Left ventricle myocardium inferior (tissue), 1 donor: ENCODE results near the gene DCTPP1. TPM values are rescaled to one million over a fixed set of nuclear protein-coding genes. Genes with fewer than 3 reads are reported as not detected.

Experiments
- DNase-seq: peaks from one replicate; pipeline ENCODE4 v3.0.0-alpha.2; 2020
- H3K27ac ChIP-seq: fragments of 200-600 bp; replicated peaks from 2 replicates; pipeline ENCODE4 v1.8.0; 2021
- H3K27me3 ChIP-seq: fragments of 200-600 bp; 2 replicates; pipeline ENCODE4 v1.8.0; 2021; ENCODE audit warnings: low read depth
- H3K36me3 ChIP-seq: fragments of 200-600 bp; 2 replicates; pipeline ENCODE4 v1.8.0; 2021
- H3K4me1 ChIP-seq: fragments of 200-600 bp; 2 replicates; pipeline ENCODE4 v1.8.0; 2021
- H3K4me3 ChIP-seq: fragments of 200-600 bp; 2 replicates; pipeline ENCODE4 v1.8.0; 2021; ENCODE audit warnings: mild to moderate bottlenecking, moderate library complexity
- H3K9me3 ChIP-seq: fragments of 200-600 bp; replicated peaks from 2 replicates; pipeline ENCODE4 v1.8.0; 2021
- intact Hi-C: fragments of 100-400 bp; cut with micrococcal nuclease; formaldehyde crosslinking; loops from one replicate; pipeline ENCODE4 v1.11.0; 2022
- total RNA-seq: library from RNA; stranded (reverse); fragmentation: NEBNext Ultra II Directional; extraction: Animal tissue kit (Norgen Biotek cat#: 25700); gene quantifications from one replicate; pipeline ENCODE4 v1.2.1, GENCODE V29; 2021
- TF ChIP-seq, protein P1 (sequence below): fragments of 200-600 bp; IDR thresholded peaks from 2 replicates; pipeline ENCODE4 v1.8.0; 2021; ENCODE audit warnings: antibody characterized with exemption, mild to moderate bottlenecking, borderline replicate concordance
- donor health status: DM: no; HTN: yes; CAD: no; lungs with severe emphysema.

The DCTPP1 gene
- total RNA-seq, 1 donor from 2014 or later: 31.9 TPM

DNA sequence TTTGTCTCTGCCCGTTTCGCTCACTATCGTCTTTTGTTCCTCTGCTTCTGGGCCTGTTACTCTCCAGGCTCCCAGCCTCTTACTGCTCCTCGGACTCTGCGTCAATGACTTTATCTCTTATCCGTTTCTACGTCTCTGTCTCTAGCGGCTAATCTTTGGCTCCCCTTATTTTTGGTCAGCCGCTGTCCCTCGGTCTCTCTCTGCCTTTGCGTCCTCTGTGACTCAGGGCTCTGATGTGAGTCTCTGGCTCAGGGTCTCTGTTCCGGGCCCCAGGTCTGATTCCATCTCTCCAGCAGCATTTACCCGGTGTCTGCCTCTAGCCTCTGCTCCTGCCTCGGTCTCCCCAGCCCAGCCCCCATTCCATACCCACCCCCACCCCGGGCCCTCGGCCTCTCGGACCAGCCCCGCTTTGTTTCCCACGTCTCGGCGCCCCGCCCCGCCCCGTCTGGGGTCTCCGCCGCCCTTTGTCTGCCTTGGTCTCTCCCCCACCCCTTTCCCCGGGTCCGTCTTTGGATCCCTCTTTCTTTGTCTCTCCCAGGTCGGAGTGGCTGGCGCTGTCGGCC is 35.2 kb downstream of the DCTPP1 start:
- intact Hi-C loops: no loop called here
- no peak for DNase-seq
- TF ChIP-seq, protein P1, sequence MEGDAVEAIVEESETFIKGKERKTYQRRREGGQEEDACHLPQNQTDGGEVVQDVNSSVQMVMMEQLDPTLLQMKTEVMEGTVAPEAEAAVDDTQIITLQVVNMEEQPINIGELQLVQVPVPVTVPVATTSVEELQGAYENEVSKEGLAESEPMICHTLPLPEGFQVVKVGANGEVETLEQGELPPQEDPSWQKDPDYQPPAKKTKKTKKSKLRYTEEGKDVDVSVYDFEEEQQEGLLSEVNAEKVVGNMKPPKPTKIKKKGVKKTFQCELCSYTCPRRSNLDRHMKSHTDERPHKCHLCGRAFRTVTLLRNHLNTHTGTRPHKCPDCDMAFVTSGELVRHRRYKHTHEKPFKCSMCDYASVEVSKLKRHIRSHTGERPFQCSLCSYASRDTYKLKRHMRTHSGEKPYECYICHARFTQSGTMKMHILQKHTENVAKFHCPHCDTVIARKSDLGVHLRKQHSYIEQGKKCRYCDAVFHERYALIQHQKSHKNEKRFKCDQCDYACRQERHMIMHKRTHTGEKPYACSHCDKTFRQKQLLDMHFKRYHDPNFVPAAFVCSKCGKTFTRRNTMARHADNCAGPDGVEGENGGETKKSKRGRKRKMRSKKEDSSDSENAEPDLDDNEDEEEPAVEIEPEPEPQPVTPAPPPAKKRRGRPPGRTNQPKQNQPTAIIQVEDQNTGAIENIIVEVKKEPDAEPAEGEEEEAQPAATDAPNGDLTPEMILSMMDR: no peak
- Histone ChIP-seq H3K4me1 (peaks cover 30% of the 10 kb centered on the region), H3K27ac (peak overlapping the region; percentile 92), H3K27me3 (no peaks in the 10 kb centered on the region), H3K4me3 (peak overlapping the region; percentile 94), H3K36me3 (peaks cover 15% of the 10 kb centered on the region), H3K9me3 (no peaks in the 10 kb centered on the region)

DNA sequence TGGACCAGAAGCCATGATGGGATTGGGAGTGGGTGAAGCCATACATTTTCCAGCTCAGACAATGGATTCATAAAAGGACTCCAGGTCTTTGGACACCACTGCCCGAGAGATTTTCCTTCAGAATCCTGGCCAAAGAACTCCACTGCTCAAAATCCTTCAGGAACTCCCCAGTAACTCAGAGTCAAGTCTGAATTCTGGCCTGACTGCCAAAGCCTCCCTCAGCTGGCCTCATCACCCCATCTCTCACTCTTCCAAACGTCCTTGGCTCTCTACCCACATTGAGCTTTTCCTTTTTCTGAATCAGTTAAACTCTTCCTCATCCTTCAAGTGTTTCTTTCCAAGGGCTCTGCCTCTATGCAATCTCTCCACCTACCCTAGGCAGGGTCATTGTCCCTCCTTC is 46.3 kb downstream of the DCTPP1 start:
- TF ChIP-seq, protein P1: no peak
- Histone ChIP-seq H3K27me3 (no peaks in the 10 kb centered on the region), H3K4me1 (peaks cover 11% of the 10 kb centered on the region), H3K36me3 (no peaks in the 10 kb centered on the region), H3K9me3 (no peaks in the 10 kb centered on the region), H3K27ac (no peak overlapping the region), H3K4me3 (no peak overlapping the region)
- intact Hi-C loops: no loop called here
- no peak for DNase-seq

DNA sequence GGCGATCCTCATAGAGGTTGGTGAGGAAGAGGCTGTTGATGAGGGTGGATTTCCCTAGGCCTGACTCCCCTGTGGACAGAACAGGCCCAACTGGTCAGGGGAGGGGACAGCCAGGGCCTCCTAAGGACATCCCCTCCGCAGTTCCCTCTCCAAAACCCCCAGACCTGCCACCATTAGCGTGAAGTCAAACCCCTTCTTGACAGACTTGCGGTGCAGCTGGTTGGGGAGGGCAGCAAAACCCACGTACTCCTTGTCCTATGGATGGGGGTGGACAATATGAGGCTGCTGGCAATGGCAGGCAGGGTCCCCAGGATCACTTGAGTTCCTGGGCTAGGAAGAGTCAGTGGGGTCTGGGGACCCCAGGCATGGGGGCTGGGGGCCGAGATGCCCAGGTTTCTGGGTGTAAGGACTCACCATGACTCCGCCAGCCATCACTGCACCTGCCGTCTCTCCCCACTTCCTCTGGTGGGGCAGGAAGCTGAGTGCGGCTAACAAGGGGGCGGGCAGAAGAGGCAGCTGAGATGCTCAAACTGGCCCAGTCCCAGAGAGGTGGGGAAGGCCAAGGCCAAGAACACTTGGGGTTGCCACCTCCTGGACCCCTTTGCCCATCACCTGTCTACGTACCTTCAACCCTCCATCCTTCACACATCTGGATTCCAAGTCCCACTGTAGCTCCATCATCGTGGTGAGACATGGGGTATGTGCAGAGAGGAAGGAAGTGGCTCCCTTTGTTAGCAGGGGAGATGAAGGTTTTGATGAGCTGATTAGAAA is 47.5 kb downstream of the DCTPP1 start, which contains the start of gene SEPTIN1:
SEPTIN1 (minus strand) TSS at position 451 of the 771 bp plus-strand sequence; CDS start at position 432, 19 bp downstream.
- TF ChIP-seq, protein P1: no peak
- no peak within 1 kb of the TSS for H3K27ac ChIP-seq

GRCh38 chr16:30381291-30382041 is 48.4 kb downstream of the DCTPP1 start:
- TF ChIP-seq, protein P1: no peak
- Histone ChIP-seq H3K4me3 (no peak overlapping the region), H3K27me3 (no peaks in the 10 kb centered on the region), H3K36me3 (no peaks in the 10 kb centered on the region), H3K9me3 (no peaks in the 10 kb centered on the region), H3K4me1 (peaks cover 20% of the 10 kb centered on the region), H3K27ac (no peak overlapping the region)
- no peak for DNase-seq
- intact Hi-C loops: no loop called here

More for the DNA sequence above, 47.5 kb downstream of the DCTPP1 start, which contains the start of gene SEPTIN1:
- H3K36me3 ChIP-seq: no peaks in the 10 kb centered on the region
- no peak for DNase-seq
- intact Hi-C loops: no loop called here
- no peaks in the 10 kb centered on the region for H3K27me3 ChIP-seq
- peaks cover 14% of the 10 kb centered on the region for H3K4me1 ChIP-seq
- H3K9me3 ChIP-seq: no peaks in the 10 kb centered on the region
- H3K4me3 ChIP-seq: no peak within 1 kb of the TSS

GRCh38 chr16:30380803-30381208 is 49.0 kb downstream of the DCTPP1 start:
- no peaks in the 10 kb centered on the region for H3K36me3 ChIP-seq
- H3K27ac ChIP-seq: no peak overlapping the region
- H3K9me3 ChIP-seq: no peaks in the 10 kb centered on the region
- H3K27me3 ChIP-seq: no peaks in the 10 kb centered on the region
- TF ChIP-seq, protein P1: no peak
- peaks cover 20% of the 10 kb centered on the region for H3K4me1 ChIP-seq
- DNase-seq: no peak
- H3K4me3 ChIP-seq: no peak overlapping the region
- intact Hi-C loops: no loop called here
